ENCODE results near the gene APOBR.
"Not testable (repeated sequence)": the region's sequence is repeated elsewhere in the genome, so short reads cannot be mapped to it uniquely, and the experiment has no call there.

- TF ChIP-seq CTCF (IDR thresholded peaks at IDR 0.05; ENCODE audit: low read length); EZH2 (IDR thresholded peaks at IDR 0.05; ENCODE audit: borderline replicate concordance, low read length): not testable (repeated sequence)
Measured at GRCh38 chr16:28545964-28546363, 51.5 kb downstream of the APOBR start.

Data from OCI-LY1 (cell line).